ENCODE data around the gene WASF3. TPM values are rescaled to one million over a fixed set of nuclear protein-coding genes. Genes with fewer than 3 reads are reported as not detected.

The WASF3 gene
- total RNA-seq, 4 donors from 2014 or later: 1.4 to 13.9 (median 2.8) TPM

DNA sequence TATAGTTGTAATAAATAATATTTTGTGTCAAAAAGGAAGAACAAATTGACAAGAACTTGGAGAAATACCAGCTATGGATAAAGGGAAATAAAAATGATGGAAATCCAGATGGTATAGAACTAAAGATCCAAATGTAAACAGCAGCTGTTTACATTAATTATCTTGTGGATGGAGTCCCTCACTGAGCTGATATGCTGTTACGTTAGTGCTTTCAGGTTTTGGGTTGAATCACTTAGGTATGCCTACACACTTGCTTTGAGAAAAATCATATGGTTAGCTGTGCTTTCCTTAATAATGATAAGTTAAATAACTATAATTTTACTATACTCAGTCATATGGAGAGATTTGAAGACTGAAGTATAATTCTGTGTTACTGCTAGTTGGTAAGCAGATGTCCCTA, 27.7 kb downstream of the WASF3 start:
- H3K27ac ChIP-seq: no peak overlapping the region
- WGBS, 2 donors: 64 to 100% methylated on average over 1 of the region's 1 CpG
- H3K27me3 ChIP-seq: no peaks in the 10 kb centered on the region
- no peak overlapping the region for H3K4me3 ChIP-seq
- intact Hi-C loops (cut with DNase I): no loop called here
- no peaks in the 10 kb centered on the region for H3K9me3 ChIP-seq
- H3K4me1 ChIP-seq: no peaks in the 10 kb centered on the region
- no peak for DNase-seq
- H3K36me3 ChIP-seq: no peaks in the 10 kb centered on the region
- no peak for TF ChIP-seq POLR2A (IDR thresholded peaks at IDR 0.05)

DNA sequence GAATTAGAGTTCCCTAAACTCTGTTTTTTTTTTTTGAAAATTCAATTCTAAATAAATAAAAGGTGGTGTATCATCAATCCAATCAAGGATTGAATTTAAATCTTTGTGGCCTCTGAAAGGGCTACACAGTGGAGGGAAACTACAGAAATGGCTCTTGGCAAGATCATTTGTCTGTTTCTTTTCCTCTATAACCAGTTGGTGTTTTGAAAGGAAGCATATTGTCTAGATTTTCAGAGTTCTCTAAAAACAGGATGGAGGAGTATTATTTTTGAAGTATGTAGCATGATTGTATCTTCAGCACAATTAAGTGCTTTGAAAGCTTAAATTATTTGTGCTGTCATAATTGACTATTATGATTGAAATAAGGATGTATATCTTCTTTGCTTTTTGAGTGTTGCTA, 29.8 kb downstream of the WASF3 start:
- H3K9me3 ChIP-seq: no peaks in the 10 kb centered on the region
- no peaks in the 10 kb centered on the region for H3K36me3 ChIP-seq
- H3K4me3 ChIP-seq: no peak overlapping the region
- H3K27ac ChIP-seq: no peak overlapping the region
- DNase-seq: no peak
- no peaks in the 10 kb centered on the region for H3K27me3 ChIP-seq
- no peaks in the 10 kb centered on the region for H3K4me1 ChIP-seq
- TF ChIP-seq POLR2A (IDR thresholded peaks at IDR 0.05): no peak
- TF ChIP-seq, protein P1, sequence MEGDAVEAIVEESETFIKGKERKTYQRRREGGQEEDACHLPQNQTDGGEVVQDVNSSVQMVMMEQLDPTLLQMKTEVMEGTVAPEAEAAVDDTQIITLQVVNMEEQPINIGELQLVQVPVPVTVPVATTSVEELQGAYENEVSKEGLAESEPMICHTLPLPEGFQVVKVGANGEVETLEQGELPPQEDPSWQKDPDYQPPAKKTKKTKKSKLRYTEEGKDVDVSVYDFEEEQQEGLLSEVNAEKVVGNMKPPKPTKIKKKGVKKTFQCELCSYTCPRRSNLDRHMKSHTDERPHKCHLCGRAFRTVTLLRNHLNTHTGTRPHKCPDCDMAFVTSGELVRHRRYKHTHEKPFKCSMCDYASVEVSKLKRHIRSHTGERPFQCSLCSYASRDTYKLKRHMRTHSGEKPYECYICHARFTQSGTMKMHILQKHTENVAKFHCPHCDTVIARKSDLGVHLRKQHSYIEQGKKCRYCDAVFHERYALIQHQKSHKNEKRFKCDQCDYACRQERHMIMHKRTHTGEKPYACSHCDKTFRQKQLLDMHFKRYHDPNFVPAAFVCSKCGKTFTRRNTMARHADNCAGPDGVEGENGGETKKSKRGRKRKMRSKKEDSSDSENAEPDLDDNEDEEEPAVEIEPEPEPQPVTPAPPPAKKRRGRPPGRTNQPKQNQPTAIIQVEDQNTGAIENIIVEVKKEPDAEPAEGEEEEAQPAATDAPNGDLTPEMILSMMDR (IDR thresholded peaks at IDR 0.05): no peak
- intact Hi-C loops (cut with DNase I): no loop called here

DNA sequence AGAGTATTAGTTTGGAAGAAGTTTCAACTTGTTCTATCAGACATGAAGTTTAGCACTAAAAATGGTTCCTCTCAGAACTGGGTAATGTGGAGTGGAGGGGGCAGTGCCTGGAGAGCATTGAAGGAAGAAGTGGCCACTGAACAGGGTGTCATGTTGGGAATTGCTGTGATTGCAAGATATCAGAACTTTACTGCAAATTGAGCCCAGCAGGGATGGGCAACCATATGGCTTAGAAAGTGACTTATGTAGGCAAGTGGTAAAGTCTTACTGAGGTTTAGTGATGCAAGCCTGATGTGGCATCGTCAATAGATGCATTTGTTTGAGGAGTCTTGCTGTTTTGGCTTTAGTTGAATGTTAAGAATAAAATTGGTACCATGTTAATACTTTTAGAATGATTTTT, 31.7 kb downstream of the WASF3 start:
- DNase-seq: no peak
- intact Hi-C loops (cut with DNase I): no loop called here
- H3K27ac ChIP-seq: no peak overlapping the region
- no peaks in the 10 kb centered on the region for H3K9me3 ChIP-seq
- TF ChIP-seq, protein P1 (IDR thresholded peaks at IDR 0.05): no peak
- H3K36me3 ChIP-seq: no peaks in the 10 kb centered on the region
- H3K4me3 ChIP-seq: no peak overlapping the region
- 85 to 86% methylated on average over 1 of the region's 1 CpG for WGBS, 2 donors
- no peaks in the 10 kb centered on the region for H3K27me3 ChIP-seq
- no peaks in the 10 kb centered on the region for H3K4me1 ChIP-seq

DNA sequence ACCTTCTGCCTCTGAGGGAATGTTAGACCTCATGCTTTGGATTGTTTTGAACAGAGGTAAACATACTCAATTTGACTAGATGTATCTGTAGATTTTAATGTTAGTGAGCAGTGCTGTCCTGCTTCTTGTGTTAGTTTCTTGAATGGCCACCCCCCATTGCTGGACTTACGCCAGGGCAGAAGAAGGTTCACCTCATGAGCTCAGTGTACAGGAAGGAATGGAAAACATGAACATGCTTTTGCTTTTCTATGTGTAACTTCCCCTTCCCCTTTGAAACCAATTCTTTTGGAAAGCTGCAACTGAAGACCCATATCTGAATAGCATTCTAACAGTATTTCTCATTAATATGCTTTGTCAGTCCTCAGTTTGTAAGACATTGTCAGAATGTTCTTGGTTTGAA, 32.3 kb downstream of the WASF3 start:
- Histone ChIP-seq H3K27me3 (no peaks in the 10 kb centered on the region), H3K9me3 (no peaks in the 10 kb centered on the region), H3K27ac (no peak overlapping the region), H3K4me1 (no peaks in the 10 kb centered on the region), H3K4me3 (no peak overlapping the region), H3K36me3 (no peaks in the 10 kb centered on the region)
- TF ChIP-seq, protein P1 (IDR thresholded peaks at IDR 0.05): no peak
- no peak for TF ChIP-seq POLR2A (IDR thresholded peaks at IDR 0.05)
- WGBS, 2 donors: 44 to 78% methylated on average over 1 of the region's 1 CpG
- intact Hi-C loops (cut with DNase I): no loop called here
- DNase-seq: no peak

DNA sequence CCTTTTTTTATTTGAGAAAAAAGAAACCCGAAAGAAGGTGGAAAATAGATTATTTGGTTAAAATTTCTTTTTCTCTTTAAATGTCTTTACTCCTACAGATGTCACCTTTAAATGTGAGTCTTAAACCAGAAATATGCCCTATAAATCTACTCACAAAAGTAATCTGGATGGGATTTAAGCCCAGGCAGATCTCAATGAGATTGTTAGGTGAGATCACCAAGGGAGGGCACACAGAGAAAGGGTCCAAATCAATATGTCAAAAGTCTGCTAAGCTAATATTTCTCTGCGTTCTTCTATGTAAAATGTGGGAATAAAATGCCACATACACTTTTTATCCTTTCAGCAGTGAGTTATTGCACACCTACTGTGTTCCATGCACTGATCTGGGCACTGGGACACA, 32.9 kb downstream of the WASF3 start:
- TF ChIP-seq, protein P1 (IDR thresholded peaks at IDR 0.05): no peak
- no peak for TF ChIP-seq POLR2A (IDR thresholded peaks at IDR 0.05)
- WGBS, 2 donors: 86 to 92% methylated on average over 2 of the region's 2 CpGs
- intact Hi-C loops (cut with DNase I): no loop called here

DNA sequence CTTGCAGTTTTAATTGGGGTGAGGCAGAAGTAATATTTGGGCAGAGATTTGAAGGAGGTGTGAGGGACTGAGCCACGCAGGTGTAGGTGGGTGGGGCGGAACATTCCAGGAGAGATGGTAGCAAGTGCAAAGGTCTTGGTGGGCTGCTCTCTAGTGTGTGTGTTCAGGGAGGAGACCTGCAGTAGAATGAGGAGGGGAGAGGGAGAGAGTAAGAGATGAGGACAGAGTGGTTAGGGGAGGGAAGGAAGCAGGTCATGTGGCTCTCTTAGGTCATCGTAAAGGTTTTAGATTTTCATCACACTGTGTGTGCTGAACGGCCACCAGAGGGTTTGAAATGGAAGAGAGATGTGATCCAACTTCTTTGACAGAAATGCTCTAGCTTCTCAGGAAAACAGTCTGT, 33.5 kb downstream of the WASF3 start:
- Histone ChIP-seq H3K27me3 (no peaks in the 10 kb centered on the region), H3K27ac (no peak overlapping the region), H3K9me3 (no peaks in the 10 kb centered on the region), H3K4me3 (no peak overlapping the region), H3K4me1 (no peaks in the 10 kb centered on the region), H3K36me3 (no peaks in the 10 kb centered on the region)
- no peak for DNase-seq
- WGBS, 2 donors: 51 to 56% methylated on average over 4 of the region's 4 CpGs
- intact Hi-C loops (cut with DNase I): no loop called here
- TF ChIP-seq, protein P1 (IDR thresholded peaks at IDR 0.05): no peak
- no peak for TF ChIP-seq POLR2A (IDR thresholded peaks at IDR 0.05)

More for the DNA sequence above, 32.9 kb downstream of the WASF3 start:
- H3K36me3 ChIP-seq: no peaks in the 10 kb centered on the region
- no peak overlapping the region for H3K4me3 ChIP-seq
- DNase-seq: no peak
- H3K27me3 ChIP-seq: no peaks in the 10 kb centered on the region
- H3K4me1 ChIP-seq: no peaks in the 10 kb centered on the region
- no peaks in the 10 kb centered on the region for H3K9me3 ChIP-seq
- no peak overlapping the region for H3K27ac ChIP-seq

Data from esophagus squamous epithelium (tissue), 5 donors.